H1 (cell line): ENCODE measurements around the gene EPRS1. TPM values are rescaled to one million over a fixed set of nuclear protein-coding genes. Genes with fewer than 3 reads are reported as not detected.

Experiments
- ASH2L ChIP-seq: fragments of 200-600, 300-600 bp; sonication (generic); IDR thresholded peaks from one replicate; pipeline ENCODE4 v1.7.1; 2017; ENCODE audit warnings: low read length
- BCL11A ChIP-seq, 2 experiments: IDR thresholded peaks; one replicate each; pipeline ENCODE4 v1.6.1; 2011; ENCODE audit warnings: low read depth in 2 of 2, low read length in 2 of 2, mild to moderate bottlenecking in 2 of 2
- CBX8 ChIP-seq: fragments of 300-800, 300-1000 bp; sonication (generic); IDR thresholded peaks from 2 replicates; pipeline ENCODE4 v1.7.1; 2016; ENCODE audit warnings: low read depth, low read length, borderline replicate concordance
- CEBPB ChIP-seq: IDR thresholded peaks from 2 replicates; pipeline ENCODE4 v1.6.1; 2012; ENCODE audit warnings: low read depth, low read length
- CHD1 ChIP-seq: IDR thresholded peaks from 2 replicates; pipeline ENCODE4 v1.6.1; 2012; ENCODE audit warnings: low read depth, low read length, improper control_type of control experiment
- CREB1 ChIP-seq: IDR thresholded peaks from 2 replicates; pipeline ENCODE4 v1.6.1; 2012; ENCODE audit warnings: inconsistent platforms
- HDAC2 ChIP-seq, 2 experiments: fragments of 300-600 bp in 1 of 2; sonication (generic) in 1 of 2; IDR thresholded peaks; 2 replicates each; pipeline ENCODE4 v1.6.1; 2011 to 2012; ENCODE audit warnings: low read depth in 2 of 2, low read length in 2 of 2, mild to moderate bottlenecking in 2 of 2, moderate library complexity in 2 of 2, borderline replicate concordance in 1 of 2, inconsistent platforms in 1 of 2
- HDAC6 ChIP-seq: IDR thresholded peaks from one replicate; pipeline ENCODE4 v1.7.1; 2012; ENCODE audit warnings: low read depth, mild to moderate bottlenecking, inconsistent platforms, low read length, moderate library complexity
- RAD21 ChIP-seq, 2 experiments: IDR thresholded peaks in 1 of 2; conservative IDR thresholded peaks in 1 of 2; 2 replicates each; pipeline ENCODE4 v1.6.1; 2011; ENCODE audit warnings: low read depth in 2 of 2, low read length in 2 of 2, improper control_type of control experiment in 1 of 2, inconsistent platforms in 1 of 2, mild to moderate bottlenecking in 1 of 2, moderate library complexity in 1 of 2
- RBBP5 ChIP-seq: IDR thresholded peaks from 2 replicates; pipeline ENCODE4 v1.7.1; 2012; ENCODE audit warnings: low read depth, mild to moderate bottlenecking, inconsistent platforms, low read length, moderate library complexity, borderline replicate concordance
- RFX5 ChIP-seq: IDR thresholded peaks from 2 replicates; pipeline ENCODE4 v1.6.1; 2011; ENCODE audit warnings: low read depth, low read length, improper control_type of control experiment, borderline replicate concordance
- SIRT6 ChIP-seq: IDR thresholded peaks from one replicate; pipeline ENCODE4 v1.7.1; 2012; ENCODE audit warnings: low read length, inconsistent platforms
- SP1 ChIP-seq: IDR thresholded peaks from 2 replicates; pipeline ENCODE4 v1.6.1; 2011; ENCODE audit warnings: low read depth, low read length
- SP2 ChIP-seq: IDR thresholded peaks from 2 replicates; pipeline ENCODE4 v1.6.1; 2012; ENCODE audit warnings: mild to moderate bottlenecking, low read length, inconsistent platforms
- SRF ChIP-seq: IDR thresholded peaks from 2 replicates; pipeline ENCODE4 v1.6.1; 2011; ENCODE audit warnings: mild to moderate bottlenecking, low read depth, low read length, moderate library complexity
- SUZ12 ChIP-seq: fragments of 200-600 bp; sonication (generic); IDR thresholded peaks from 2 replicates; pipeline ENCODE4 v1.6.1; 2012; ENCODE audit warnings: mild to moderate bottlenecking, inconsistent platforms, low read length, moderate library complexity, mixed read lengths
- TBP ChIP-seq: IDR thresholded peaks from 2 replicates; pipeline ENCODE4 v1.6.1; 2011; ENCODE audit warnings: low read depth, low read length, improper control_type of control experiment
- TEAD4 ChIP-seq: IDR thresholded peaks from 2 replicates; pipeline ENCODE4 v1.6.1; 2012; ENCODE audit warnings: low read depth, low read length, inconsistent platforms, mixed read lengths
- ZNF274 ChIP-seq: IDR thresholded peaks from 2 replicates; pipeline ENCODE4 v1.7.0; 2012; ENCODE audit warnings: low read length, borderline replicate concordance; ENCODE audit errors: extremely low read depth
- polyA plus RNA-seq, 7 experiments: library from polyadenylated mRNA; depleted of rRNA in 3 of 7; stranded (reverse) in 5 of 7; unstranded in 2 of 7; fragments of >200 nt in 5 of 7; fragments of 200-250 nt in 2 of 7; gene quantifications; 1 replicate in 5 of 7; 2 replicates in 1 of 7; 4 replicates in 1 of 7; pipeline versions ENCODE4 v1.2.1 to v1.2.3, GENCODE V29; 2011 to 2013; ENCODE audit warnings: missing spikeins in 2 of 7, mixed read lengths in 2 of 7
- total RNA-seq: library from RNA; stranded (reverse); fragmentation: NEBNext Ultra II Directional; extraction: Animal tissue kit (Norgen Biotek cat#: 25700); gene quantifications from 2 replicates; pipeline ENCODE4 v1.2.1, GENCODE V29; 2021
- TF ChIP-seq, protein P1 (sequence below): IDR thresholded peaks from 2 replicates; pipeline ENCODE4 v1.6.1; 2011; ENCODE audit warnings: low read depth, mild to moderate bottlenecking, low read length; ENCODE audit not compliant: insufficient read depth
- TF ChIP-seq, protein P2 (sequence below), 3 experiments: IDR thresholded peaks; 1 replicate in 2 of 3; 2 replicates in 1 of 3; pipeline versions ENCODE4 v1.5.1 to v1.6.1; 2011; ENCODE audit warnings: low read length in 3 of 3, mild to moderate bottlenecking in 3 of 3, inconsistent platforms in 2 of 3, low read depth in 1 of 3, moderate library complexity in 1 of 3; ENCODE audit not compliant: insufficient read depth in 1 of 3; ENCODE audit errors: control extremely low read depth in 1 of 3

EPRS1 gene
- total and polyA plus RNA-seq, 2 of the 8 experiments (the other 6 are each of a cell fraction or from before 2014, with no cell fraction given): 38.4 to 171 TPM

DNA sequence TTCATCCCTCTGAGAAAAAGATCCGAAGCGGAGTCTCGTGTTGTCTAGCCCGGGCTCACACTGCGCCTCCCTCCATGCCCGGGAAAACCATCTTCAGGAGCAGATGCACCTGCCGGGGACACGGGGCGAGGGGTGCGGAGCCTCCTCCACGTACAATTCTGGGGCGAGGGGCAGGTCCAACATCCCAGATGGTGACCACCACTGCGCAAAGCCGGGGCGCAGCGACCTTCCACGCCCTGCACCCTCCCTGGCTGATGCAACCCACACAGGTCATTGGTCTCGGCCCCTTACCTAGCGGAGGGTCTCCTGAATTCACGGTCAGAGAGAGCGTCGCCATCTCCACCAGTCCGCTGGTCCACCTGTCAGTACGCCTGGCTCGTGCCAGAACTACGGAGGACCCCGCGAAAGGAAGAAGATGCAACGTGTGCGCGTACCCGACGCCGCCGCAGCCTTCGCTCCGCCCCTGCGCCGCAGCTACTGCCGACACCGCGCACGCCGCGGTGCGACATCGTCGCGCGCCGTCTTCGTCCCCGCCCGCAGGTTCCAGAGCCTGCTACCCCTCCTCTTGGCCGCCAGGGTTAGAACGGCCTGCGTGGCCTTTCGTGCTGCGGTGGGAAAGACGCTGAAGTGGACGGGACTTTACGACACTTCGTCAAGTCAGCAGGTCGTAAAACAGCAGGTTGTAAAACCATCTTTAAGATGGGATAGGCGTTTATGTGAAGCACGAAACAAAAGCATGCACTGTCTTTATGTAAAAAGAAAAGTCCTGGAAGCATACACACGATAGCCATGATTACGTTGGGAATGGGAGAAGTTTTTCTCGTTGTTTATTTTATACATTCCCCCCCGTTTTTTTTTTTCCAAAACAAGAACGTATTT lies at the start of gene EPRS1 (continued):
- no peak for TF ChIP-seq HDAC6
- TF ChIP-seq RAD21 (IDR thresholded peaks at IDR 0.05 in 1 of 2, conservative IDR thresholded peaks at IDR 0.05 in 1 of 2; ENCODE audit: low read depth in 2 of 2, low read length in 2 of 2): peak; percentile 47 to 48
- no peak for TF ChIP-seq ZNF274
- TF ChIP-seq SRF: peak; percentile 70
- no peak for TF ChIP-seq BCL11A (IDR thresholded peaks at IDR 0.05; ENCODE audit: low read depth in 2 of 2, low read length in 2 of 2)
- peak; percentile 4; the same call in 1 of the 2 replicates for TF ChIP-seq CEBPB
- TF ChIP-seq, protein P1, sequence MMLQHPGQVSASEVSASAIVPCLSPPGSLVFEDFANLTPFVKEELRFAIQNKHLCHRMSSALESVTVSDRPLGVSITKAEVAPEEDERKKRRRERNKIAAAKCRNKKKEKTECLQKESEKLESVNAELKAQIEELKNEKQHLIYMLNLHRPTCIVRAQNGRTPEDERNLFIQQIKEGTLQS: peak; percentile 97
- TF ChIP-seq TEAD4: no peak
- TF ChIP-seq HDAC2 (IDR thresholded peaks at IDR 0.05; ENCODE audit: borderline replicate concordance in 1 of 2, low read depth in 2 of 2, low read length in 2 of 2): peak in 1 of 2 experiments; percentile 90; a peak in 1 of 4 replicates
- TF ChIP-seq ASH2L: peak; percentile 94
- peak; percentile 98 for TF ChIP-seq CREB1
- TF ChIP-seq, protein P2, sequence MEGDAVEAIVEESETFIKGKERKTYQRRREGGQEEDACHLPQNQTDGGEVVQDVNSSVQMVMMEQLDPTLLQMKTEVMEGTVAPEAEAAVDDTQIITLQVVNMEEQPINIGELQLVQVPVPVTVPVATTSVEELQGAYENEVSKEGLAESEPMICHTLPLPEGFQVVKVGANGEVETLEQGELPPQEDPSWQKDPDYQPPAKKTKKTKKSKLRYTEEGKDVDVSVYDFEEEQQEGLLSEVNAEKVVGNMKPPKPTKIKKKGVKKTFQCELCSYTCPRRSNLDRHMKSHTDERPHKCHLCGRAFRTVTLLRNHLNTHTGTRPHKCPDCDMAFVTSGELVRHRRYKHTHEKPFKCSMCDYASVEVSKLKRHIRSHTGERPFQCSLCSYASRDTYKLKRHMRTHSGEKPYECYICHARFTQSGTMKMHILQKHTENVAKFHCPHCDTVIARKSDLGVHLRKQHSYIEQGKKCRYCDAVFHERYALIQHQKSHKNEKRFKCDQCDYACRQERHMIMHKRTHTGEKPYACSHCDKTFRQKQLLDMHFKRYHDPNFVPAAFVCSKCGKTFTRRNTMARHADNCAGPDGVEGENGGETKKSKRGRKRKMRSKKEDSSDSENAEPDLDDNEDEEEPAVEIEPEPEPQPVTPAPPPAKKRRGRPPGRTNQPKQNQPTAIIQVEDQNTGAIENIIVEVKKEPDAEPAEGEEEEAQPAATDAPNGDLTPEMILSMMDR (IDR thresholded peaks at IDR 0.05; ENCODE audit: control extremely low read depth in 1 of 3, insufficient read depth in 1 of 3, low read depth in 1 of 3, low read length in 3 of 3): peak; percentile 71 to 90 (median 76)
- TF ChIP-seq RFX5: no peak
- TF ChIP-seq SIRT6: no peak
- TF ChIP-seq TBP: peak; percentile 63
- TF ChIP-seq RBBP5: peak; percentile 89; the same call in 1 of the 2 replicates
- TF ChIP-seq SUZ12: no peak
- no peak for TF ChIP-seq SP1
- TF ChIP-seq CBX8: no peak
- TF ChIP-seq SP2: no peak
- TF ChIP-seq CHD1: no peak
